ENCODE data around the gene HS6ST2.

The HS6ST2 gene

GRCh38 chrX:132603700-132604286, 354.6 kb downstream of the HS6ST2 start:
- H3K4me1 ChIP-seq (ENCODE audit: low read length): no peaks in the 10 kb centered on the region
- no peak overlapping the region for H3K27ac ChIP-seq (ENCODE audit: low read length)
- H3K9me3 ChIP-seq (replicated peaks; ENCODE audit: insufficient read depth, low read length): no peaks in the 10 kb centered on the region
- DNase-seq: no peak
- H3K27me3 ChIP-seq (replicated peaks; ENCODE audit: insufficient read depth, low read length): no peaks in the 10 kb centered on the region
- no peak overlapping the region for H3K4me3 ChIP-seq (ENCODE audit: low read length)
- no peaks in the 10 kb centered on the region for H4K20me1 ChIP-seq (ENCODE audit: insufficient read depth, low read length)
- no peaks in the 10 kb centered on the region for H3K36me3 ChIP-seq (replicated peaks; ENCODE audit: insufficient read depth, low read length)
- H3K79me2 ChIP-seq (ENCODE audit: low read length): no peaks in the 10 kb centered on the region
- no peaks in the 10 kb centered on the region for H3K9me2 ChIP-seq (replicated peaks; ENCODE audit: insufficient read depth, low read length)
- no peak overlapping the region for H3K9ac ChIP-seq (ENCODE audit: low read length)
- TF ChIP-seq EZH2 (optimal IDR thresholded peaks at IDR 0.05; ENCODE audit: low read depth, low read length): no peak
- no peak for TF ChIP-seq CTCF (IDR thresholded peaks at IDR 0.05; ENCODE audit: low read length)
- TF ChIP-seq EZH2phosphoT487 (IDR thresholded peaks at IDR 0.05; ENCODE audit: low read length): no peak
- H2AFZ ChIP-seq (ENCODE audit: low read length): no peak overlapping the region
- no peak overlapping the region for H3K4me2 ChIP-seq (ENCODE audit: low read depth, low read length)
- no peaks in the 10 kb centered on the region for H3F3A ChIP-seq (ENCODE audit: insufficient read depth, low read length)

- no peaks in the 10 kb centered on the region for H3K36me3 ChIP-seq (replicated peaks; ENCODE audit: insufficient read depth, low read length)
- H3K4me2 ChIP-seq (ENCODE audit: low read depth, low read length): no peak overlapping the region
- H3K4me1 ChIP-seq (ENCODE audit: low read length): no peaks in the 10 kb centered on the region
- TF ChIP-seq EZH2 (optimal IDR thresholded peaks at IDR 0.05; ENCODE audit: low read depth, low read length) (no peak), CTCF (IDR thresholded peaks at IDR 0.05; ENCODE audit: low read length) (no peak), EZH2phosphoT487 (IDR thresholded peaks at IDR 0.05; ENCODE audit: low read length) (no peak)
- H2AFZ ChIP-seq (ENCODE audit: low read length): no peak overlapping the region
- DNase-seq: no peak
- H3K27ac ChIP-seq (ENCODE audit: low read length): no peak overlapping the region
- H3K9me2 ChIP-seq (replicated peaks; ENCODE audit: insufficient read depth, low read length): no peaks in the 10 kb centered on the region
- no peaks in the 10 kb centered on the region for H3K9me3 ChIP-seq (replicated peaks; ENCODE audit: insufficient read depth, low read length)
- H3K79me2 ChIP-seq (ENCODE audit: low read length): no peaks in the 10 kb centered on the region
- no peak overlapping the region for H3K9ac ChIP-seq (ENCODE audit: low read length)
- H3K27me3 ChIP-seq (replicated peaks; ENCODE audit: insufficient read depth, low read length): no peaks in the 10 kb centered on the region
- no peaks in the 10 kb centered on the region for H4K20me1 ChIP-seq (ENCODE audit: insufficient read depth, low read length)
- H3F3A ChIP-seq (ENCODE audit: insufficient read depth, low read length): no peaks in the 10 kb centered on the region
- H3K4me3 ChIP-seq (ENCODE audit: low read length): no peak overlapping the region
Measured at GRCh38 chrX:132602701-132603100, 355.7 kb downstream of the HS6ST2 start.

GRCh38 chrX:132594999-132595398, 363.4 kb downstream of the HS6ST2 start:
- TF ChIP-seq EZH2phosphoT487 (IDR thresholded peaks at IDR 0.05; ENCODE audit: low read length) (no peak), CTCF (IDR thresholded peaks at IDR 0.05; ENCODE audit: low read length) (no peak), EZH2 (optimal IDR thresholded peaks at IDR 0.05; ENCODE audit: low read depth, low read length) (no peak)
- Histone ChIP-seq H3K9ac (ENCODE audit: low read length) (no peak overlapping the region), H3K27me3 (replicated peaks; ENCODE audit: insufficient read depth, low read length) (no peaks in the 10 kb centered on the region), H2AFZ (ENCODE audit: low read length) (no peak overlapping the region), H4K20me1 (ENCODE audit: insufficient read depth, low read length) (no peaks in the 10 kb centered on the region), H3K9me3 (replicated peaks; ENCODE audit: insufficient read depth, low read length) (no peaks in the 10 kb centered on the region), H3K4me2 (ENCODE audit: low read depth, low read length) (no peak overlapping the region), H3K27ac (ENCODE audit: low read length) (no peak overlapping the region), H3K4me3 (ENCODE audit: low read length) (no peak overlapping the region), H3K79me2 (ENCODE audit: low read length) (no peaks in the 10 kb centered on the region), H3K36me3 (replicated peaks; ENCODE audit: insufficient read depth, low read length) (no peaks in the 10 kb centered on the region), H3K4me1 (ENCODE audit: low read length) (no peaks in the 10 kb centered on the region), H3F3A (ENCODE audit: insufficient read depth, low read length) (no peaks in the 10 kb centered on the region), H3K9me2 (replicated peaks; ENCODE audit: insufficient read depth, low read length) (no peaks in the 10 kb centered on the region)
- no peak for DNase-seq

Measured in MM.1S (cell line).